ENCODE data around the gene IFTAP. TPM values are rescaled to one million over a fixed set of nuclear protein-coding genes. Genes with fewer than 3 reads are reported as not detected.

The IFTAP gene
- polyA plus RNA-seq, 1 of the 3 experiments (the other 2 are of a cell fraction), result 21.8 TPM

DNA sequence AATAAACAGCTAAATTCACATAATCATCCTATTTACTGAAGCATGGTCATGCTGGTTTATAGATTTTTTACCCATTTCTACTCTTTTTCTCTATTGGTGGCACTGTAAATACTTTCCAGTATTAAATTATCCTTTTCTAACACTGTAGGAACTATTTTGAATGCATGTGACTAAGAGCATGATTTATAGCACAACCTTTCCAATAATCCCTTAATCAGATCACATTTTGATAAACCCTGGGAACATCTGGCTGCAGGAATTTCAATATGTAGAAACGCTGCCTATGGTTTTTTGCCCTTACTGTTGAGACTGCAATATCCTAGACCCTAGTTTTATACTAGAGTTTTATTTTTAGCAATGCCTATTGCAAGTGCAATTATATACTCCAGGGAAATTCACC is 15.8 kb upstream of the IFTAP start (continued):
- TF ChIP-seq EP300 (IDR thresholded peaks at IDR 0.05; ENCODE audit: borderline replicate concordance in 1 of 2, low read depth in 1 of 2, low read length in 1 of 2), result peak; percentile 9 to 74; a peak in 3 of 4 replicates
- peak; percentile 60; the same call in 1 of the 2 replicates for TF ChIP-seq RCOR1 (IDR thresholded peaks at IDR 0.05; ENCODE audit: low read length)

GRCh38 chr11:36581536-36581935 is 12.8 kb upstream of the IFTAP start:
- POLR2A ChIA-PET, result no interaction called here
- H3K79me2 ChIP-seq (ENCODE audit: insufficient read depth), result no peaks in the 10 kb centered on the region
- no peaks in the 10 kb centered on the region for H3K9me2 ChIP-seq
- no peaks in the 10 kb centered on the region for H4K20me1 ChIP-seq (ENCODE audit: insufficient read depth)
- WGBS (ENCODE audit: low lambda C conversion rate), result 45% methylated on average over 2 of the region's 2 CpGs
- H2AFZ ChIP-seq (ENCODE audit: low read depth), result no peak overlapping the region
- DNase-seq, result no peak
- H3K4me2 ChIP-seq, result no peak overlapping the region
- no peaks in the 10 kb centered on the region for H3K9me3 ChIP-seq
- H3K27ac ChIP-seq (ENCODE audit: low read depth in 2 of 2, low read length in 1 of 2), result no peak overlapping the region
- no peak overlapping the region for H3K4me3 ChIP-seq (ENCODE audit: low read depth in 2 of 2, low read length in 1 of 2)
- peaks cover 5% of the 10 kb centered on the region for H3F3A ChIP-seq (replicated peaks; ENCODE audit: insufficient read depth)
- peaks cover 23 to 24% of the 10 kb centered on the region in 2 experiments; a peak in 3 of 4 replicates for H3K4me1 ChIP-seq (ENCODE audit: control insufficient read depth in 1 of 2, insufficient read depth in 2 of 2, low read depth in 1 of 2, low read length in 1 of 2)
- H3K27me3 ChIP-seq (ENCODE audit: insufficient read depth), result no peaks in the 10 kb centered on the region
- no peak overlapping the region for H3K9ac ChIP-seq
- TF ChIP-seq SIN3A (IDR thresholded peaks at IDR 0.05; ENCODE audit: borderline replicate concordance, low read depth, low read length) (no peak), FOXJ3 (CRISPR knock-in tag; IDR thresholded peaks at IDR 0.05) (no peak), TAF1 (IDR thresholded peaks at IDR 0.05; ENCODE audit: borderline replicate concordance, low read depth, low read length) (no peak), SMC3 (IDR thresholded peaks at IDR 0.05; ENCODE audit: low read depth, low read length) (no peak)
- CTCF ChIA-PET, result interaction anchor here (0.8 to 3.0 kb wide), 2 partner anchors 9 to 17 kb away, joined by 4 to 13 read pairs; no protein-coding TSS in a partner anchor
- H3K36me3 ChIP-seq (replicated peaks in 1 of 2; ENCODE audit: control insufficient read depth in 1 of 2, insufficient read depth in 2 of 2, low read length in 1 of 2), result no peaks in the 10 kb centered on the region

DNA sequence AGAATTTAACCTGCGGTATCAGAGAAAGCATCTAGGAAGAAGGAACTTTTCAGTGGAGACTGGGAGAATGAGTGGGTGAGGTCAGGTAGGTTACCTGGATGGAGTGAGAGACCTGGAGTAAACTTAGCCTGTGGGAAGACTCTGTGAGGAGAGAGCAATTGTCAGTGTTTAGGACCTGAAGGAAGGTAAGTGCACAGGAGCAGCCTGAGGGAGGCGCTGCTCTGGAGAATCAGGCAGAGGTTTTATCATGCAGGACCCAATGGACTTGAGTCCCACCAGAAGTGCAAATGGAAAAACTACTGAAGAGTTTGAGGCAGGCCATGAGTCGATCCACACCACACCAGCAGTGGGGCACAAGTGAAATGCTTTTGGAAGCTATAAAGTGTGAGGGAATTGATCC is 10.6 kb upstream of the IFTAP start:
- ChIA-PET POLR2A (no interaction called here), CTCF (interaction anchor here (3.0 kb wide), 1 partner anchor 19 kb away, joined by 13 read pairs; no protein-coding TSS in a partner anchor)
- no peaks in the 10 kb centered on the region for H3K9me3 ChIP-seq
- WGBS (ENCODE audit: low lambda C conversion rate), result 55% methylated on average over 3 of the region's 3 CpGs
- no peaks in the 10 kb centered on the region for H3K79me2 ChIP-seq (ENCODE audit: insufficient read depth)
- H3K4me1 ChIP-seq (ENCODE audit: control insufficient read depth in 1 of 2, insufficient read depth in 2 of 2, low read depth in 1 of 2, low read length in 1 of 2), result peaks cover 6 to 8% of the 10 kb centered on the region in 2 experiments; a peak in 3 of 4 replicates
- no peak overlapping the region for H3K4me3 ChIP-seq (ENCODE audit: low read depth in 2 of 2, low read length in 1 of 2)
- H3K27me3 ChIP-seq (ENCODE audit: insufficient read depth), result no peaks in the 10 kb centered on the region
- H3K36me3 ChIP-seq (replicated peaks in 1 of 2; ENCODE audit: control insufficient read depth in 1 of 2, insufficient read depth in 2 of 2, low read length in 1 of 2), result no peaks in the 10 kb centered on the region
- TF ChIP-seq EP300 (IDR thresholded peaks at IDR 0.05; ENCODE audit: borderline replicate concordance in 1 of 2, low read depth in 1 of 2, low read length in 1 of 2) (no peak), RXRA (IDR thresholded peaks at IDR 0.05; ENCODE audit: borderline replicate concordance, low read depth) (no peak), EZH2phosphoT487 (IDR thresholded peaks at IDR 0.05; ENCODE audit: borderline replicate concordance, low read depth) (no peak), IRF3 (IDR thresholded peaks at IDR 0.05; ENCODE audit: low read depth, low read length) (no peak), ZBTB33 (IDR thresholded peaks at IDR 0.05; ENCODE audit: borderline replicate concordance, low read depth) (no peak), POLR2AphosphoS5 (IDR thresholded peaks at IDR 0.05; ENCODE audit: low read depth, low read length) (no peak), FOSL2 (IDR thresholded peaks at IDR 0.05; ENCODE audit: borderline replicate concordance, low read depth) (no peak), RFX5 (IDR thresholded peaks at IDR 0.05; ENCODE audit: low read length) (no peak)
- TF ChIP-seq, protein P1, sequence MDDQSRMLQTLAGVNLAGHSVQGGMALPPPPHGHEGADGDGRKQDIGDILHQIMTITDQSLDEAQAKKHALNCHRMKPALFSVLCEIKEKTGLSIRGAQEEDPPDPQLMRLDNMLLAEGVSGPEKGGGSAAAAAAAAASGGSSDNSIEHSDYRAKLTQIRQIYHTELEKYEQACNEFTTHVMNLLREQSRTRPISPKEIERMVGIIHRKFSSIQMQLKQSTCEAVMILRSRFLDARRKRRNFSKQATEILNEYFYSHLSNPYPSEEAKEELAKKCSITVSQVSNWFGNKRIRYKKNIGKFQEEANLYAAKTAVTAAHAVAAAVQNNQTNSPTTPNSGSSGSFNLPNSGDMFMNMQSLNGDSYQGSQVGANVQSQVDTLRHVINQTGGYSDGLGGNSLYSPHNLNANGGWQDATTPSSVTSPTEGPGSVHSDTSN (IDR thresholded peaks at IDR 0.05), result no peak
- TF ChIP-seq, protein P2, sequence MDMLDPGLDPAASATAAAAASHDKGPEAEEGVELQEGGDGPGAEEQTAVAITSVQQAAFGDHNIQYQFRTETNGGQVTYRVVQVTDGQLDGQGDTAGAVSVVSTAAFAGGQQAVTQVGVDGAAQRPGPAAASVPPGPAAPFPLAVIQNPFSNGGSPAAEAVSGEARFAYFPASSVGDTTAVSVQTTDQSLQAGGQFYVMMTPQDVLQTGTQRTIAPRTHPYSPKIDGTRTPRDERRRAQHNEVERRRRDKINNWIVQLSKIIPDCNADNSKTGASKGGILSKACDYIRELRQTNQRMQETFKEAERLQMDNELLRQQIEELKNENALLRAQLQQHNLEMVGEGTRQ (IDR thresholded peaks at IDR 0.05; ENCODE audit: borderline replicate concordance, low read depth, low read length), result no peak
- H4K20me1 ChIP-seq (ENCODE audit: insufficient read depth), result no peaks in the 10 kb centered on the region
- no peak overlapping the region for H3K27ac ChIP-seq (ENCODE audit: low read depth in 2 of 2, low read length in 1 of 2)
- H2AFZ ChIP-seq (ENCODE audit: low read depth), result no peak overlapping the region
- no peak for DNase-seq
- no peak overlapping the region for H3K9ac ChIP-seq
- H3F3A ChIP-seq (replicated peaks; ENCODE audit: insufficient read depth), result peaks cover under 1% of the 10 kb centered on the region
- H3K4me2 ChIP-seq, result no peak overlapping the region
- H3K9me2 ChIP-seq, result no peaks in the 10 kb centered on the region

Data from SK-N-SH (cell line).